SK-N-SH (cell line): ENCODE measurements around the gene CHCHD6. TPM values are rescaled to one million over a fixed set of nuclear protein-coding genes. Genes with fewer than 3 reads are reported as not detected.

Source experiments
- CTCF ChIA-PET: fragments of 300-600, 350-600 bp; formaldehyde crosslinking; extraction: SDS; loops from one replicate; lab custom pipeline; 2021; lab: Yijun Ruan, JAX
- POLR2A ChIA-PET: fragments of 350-600 bp; sonication (Branson Sonifier 250); formaldehyde crosslinking; extraction: SDS; loops from one replicate; lab custom pipeline; 2020; ENCODE audit warnings: antibody characterized with exemption, inconsistent platforms; lab: Yijun Ruan, JAX
- DNase-seq: peaks from one replicate; pipeline ENCODE4 v3.0.0; 2012
- H2AFZ ChIP-seq: fragments of 200-600 bp; sonication (generic); 2 replicates; pipeline ENCODE4 v1.8.1; 2016; ENCODE audit warnings: antibody characterized with exemption, mild to moderate bottlenecking, low read depth
- H3F3A ChIP-seq: fragments of 200-600 bp; sonication (generic); replicated peaks from 2 replicates; pipeline ENCODE3; 2016; ENCODE audit warnings: antibody characterized with exemption, mild to moderate bottlenecking; ENCODE audit not compliant: insufficient read depth
- H3K27ac ChIP-seq, 2 experiments: fragments of 200-500 bp in 1 of 2; fragments of 200-600 bp in 1 of 2; sonication (Bioruptor generic) in 1 of 2; sonication (generic), shearing (Covaris generic) in 1 of 2; 2 replicates each; pipeline versions ENCODE4 v1.5.1 to v1.6.1; 2014 to 2016; ENCODE audit warnings: low read depth in 2 of 2, inconsistent platforms in 1 of 2, low read length in 1 of 2, mild to moderate bottlenecking in 1 of 2, mixed read lengths in 1 of 2
- H3K27me3 ChIP-seq: fragments of 200-600 bp; sonication (generic), shearing (Covaris generic); 2 replicates; pipeline ENCODE4 v1.6.1; 2016; ENCODE audit warnings: mixed run types; ENCODE audit not compliant: insufficient read depth
- H3K36me3 ChIP-seq, 2 experiments: fragments of 200-500 bp in 1 of 2; fragments of 200-600 bp in 1 of 2; sonication (Bioruptor generic) in 1 of 2; sonication (generic) in 1 of 2; replicated peaks in 1 of 2; 2 replicates each; pipeline versions ENCODE3 to v1.5.1; 2014 to 2016; ENCODE audit warnings: low read length in 1 of 2, mild to moderate bottlenecking in 1 of 2; ENCODE audit not compliant: insufficient read depth in 2 of 2, control insufficient read depth in 1 of 2
- H3K4me1 ChIP-seq, 2 experiments: fragments of 200-500 bp in 1 of 2; fragments of 200-600 bp in 1 of 2; sonication (Bioruptor generic) in 1 of 2; sonication (generic), shearing (Covaris generic) in 1 of 2; 2 replicates each; pipeline versions ENCODE4 v1.5.1 to v1.6.1; 2014 to 2016; ENCODE audit warnings: low read depth in 1 of 2, low read length in 1 of 2, mixed run types in 1 of 2; ENCODE audit not compliant: insufficient read depth in 2 of 2, control insufficient read depth in 1 of 2
- H3K4me2 ChIP-seq: fragments of 200-600 bp; sonication (generic), shearing (Covaris generic); 2 replicates; pipeline ENCODE4 v1.6.1; 2017; ENCODE audit warnings: mixed run types
- H3K4me3 ChIP-seq, 2 experiments: fragments of 200-500 bp in 1 of 2; fragments of 200-600 bp in 1 of 2; sonication (Bioruptor generic) in 1 of 2; sonication (generic), shearing (Covaris generic) in 1 of 2; 2 replicates each; pipeline versions ENCODE4 v1.5.1 to v1.8.1; 2014 to 2016; ENCODE audit warnings: low read depth in 2 of 2, inconsistent platforms in 1 of 2, low read length in 1 of 2, mild to moderate bottlenecking in 1 of 2, mixed read lengths in 1 of 2, moderate library complexity in 1 of 2
- H3K79me2 ChIP-seq: fragments of 200-600 bp; sonication (generic); 2 replicates; pipeline ENCODE4 v1.8.1; 2017; ENCODE audit warnings: mild to moderate bottlenecking; ENCODE audit not compliant: insufficient read depth
- H3K9ac ChIP-seq: fragments of 200-600 bp; sonication (generic); 2 replicates; pipeline ENCODE4 v1.6.1; 2017; ENCODE audit warnings: mixed run types
- H3K9me2 ChIP-seq: fragments of 200-600 bp; sonication (generic); 2 replicates; pipeline ENCODE4 v1.6.1; 2017; ENCODE audit warnings: mixed run types
- H3K9me3 ChIP-seq: fragments of 200-600 bp; sonication (generic); 2 replicates; pipeline ENCODE4 v1.6.1; 2017; ENCODE audit warnings: mixed run types, mild to moderate bottlenecking, moderate library complexity
- H4K20me1 ChIP-seq: fragments of 200-600 bp; sonication (generic); 2 replicates; pipeline ENCODE4 v1.6.1; 2017; ENCODE audit warnings: mild to moderate bottlenecking, mixed run types; ENCODE audit not compliant: insufficient read depth
- CTCF ChIP-seq: fragments of 200-600 bp; sonication (generic); IDR thresholded peaks from 2 replicates; pipeline ENCODE4 v1.6.1; 2017; ENCODE audit warnings: antibody characterized with exemption, mild to moderate bottlenecking, moderate library complexity
- EP300 ChIP-seq, 2 experiments: IDR thresholded peaks; 2 replicates each; pipeline versions ENCODE4 v1.4.0 to v1.6.1; 2012; ENCODE audit warnings: borderline replicate concordance in 1 of 2, low read depth in 1 of 2, low read length in 1 of 2
- EZH2phosphoT487 ChIP-seq: fragments of 200-600 bp; sonication (generic); IDR thresholded peaks from 2 replicates; pipeline ENCODE4 v1.6.1; 2017; ENCODE audit warnings: low read depth, mixed run types, mild to moderate bottlenecking, antibody characterized with exemption, moderate library complexity, borderline replicate concordance
- FOSL2 ChIP-seq: IDR thresholded peaks from 2 replicates; pipeline ENCODE4 v1.4.0; 2012; ENCODE audit warnings: low read depth, mild to moderate bottlenecking, moderate library complexity, borderline replicate concordance
- FOXJ3 ChIP-seq: sonication (generic); formaldehyde crosslinking; IDR thresholded peaks from 2 replicates; pipeline ENCODE4 v1.5.1; 2020; ENCODE audit warnings: mild to moderate bottlenecking, missing genetic modification reagents
- GABPA ChIP-seq: IDR thresholded peaks from 2 replicates; pipeline ENCODE4 v1.4.0; 2012; ENCODE audit warnings: low read depth, mild to moderate bottlenecking
- GATA2 ChIP-seq: sonication (generic); formaldehyde crosslinking; IDR thresholded peaks from 2 replicates; pipeline ENCODE4 v1.5.0; 2020; ENCODE audit warnings: mild to moderate bottlenecking, missing genetic modification reagents
- IRF3 ChIP-seq: fragments of 150-350 bp; IDR thresholded peaks from 2 replicates; pipeline ENCODE4 v1.6.1; 2016; ENCODE audit warnings: mild to moderate bottlenecking, low read depth, low read length
- JUND ChIP-seq: IDR thresholded peaks from 2 replicates; pipeline ENCODE4 v1.4.0; 2012
- NFIC ChIP-seq: IDR thresholded peaks from 2 replicates; pipeline ENCODE4 v1.4.0; 2012; ENCODE audit warnings: borderline replicate concordance
- POLR2AphosphoS5 ChIP-seq: IDR thresholded peaks from 2 replicates; pipeline ENCODE4 v1.6.1; 2012; ENCODE audit warnings: low read depth, low read length
- REST ChIP-seq: IDR thresholded peaks from 2 replicates; pipeline ENCODE4 v1.6.1; 2012; ENCODE audit warnings: mild to moderate bottlenecking, low read depth, low read length, moderate library complexity
- USF1 ChIP-seq: IDR thresholded peaks from 2 replicates; pipeline ENCODE4 v1.4.0; 2012; ENCODE audit warnings: low read depth, borderline replicate concordance
- YY1 ChIP-seq: IDR thresholded peaks from 2 replicates; pipeline ENCODE4 v1.4.0; 2012; ENCODE audit warnings: low read depth, mild to moderate bottlenecking
- WGBS: methylation state at CpG from one replicate; pipeline ENCODE4 v1.1.6; 2017; ENCODE audit warnings: low lambda C conversion rate; 5-methylcytosine and 5-hydroxymethylcytosine counted together
- polyA plus RNA-seq, 3 experiments: library from polyadenylated mRNA; depleted of rRNA; stranded (reverse); fragments of >200 nt; gene quantifications; 2 replicates each; pipeline ENCODE4 v1.2.3, GENCODE V29; 2012
- TF ChIP-seq, protein P1 (sequence below): fragments of 150-350 bp; IDR thresholded peaks from 2 replicates; pipeline ENCODE4 v1.6.1; 2017; ENCODE audit warnings: antibody characterized with exemption, low read length, low read depth, borderline replicate concordance
- TF ChIP-seq, protein P2 (sequence below): IDR thresholded peaks from 2 replicates; pipeline ENCODE4; 2012

Gene CHCHD6
- polyA plus RNA-seq, 1 of the 3 experiments (the other 2 are of a cell fraction), result 42.5 TPM

- Histone ChIP-seq H4K20me1 (no peaks in the 10 kb centered on the region), H3K4me3 (no peak overlapping the region), H3K4me1 (peaks cover 0 to under 1% of the 10 kb centered on the region in 2 experiments; a peak in 1 of 4 replicates), H3K79me2 (no peaks in the 10 kb centered on the region), H3K36me3 (peaks cover 0 to 2% of the 10 kb centered on the region in 2 experiments), H3K27me3 (no peaks in the 10 kb centered on the region), H3K9me3 (no peaks in the 10 kb centered on the region), H3K9ac (no peak overlapping the region), H2AFZ (no peak overlapping the region), H3F3A (no peaks in the 10 kb centered on the region), H3K4me2 (no peak overlapping the region), H3K9me2 (no peaks in the 10 kb centered on the region)
- CTCF ChIA-PET, result interaction anchor here (1.3 to 2.0 kb wide), 3 partner anchors 9 to 200 kb away, joined by 4 to 8 read pairs (median 5); no protein-coding TSS in a partner anchor
- POLR2A ChIA-PET, result no interaction called here
- 84% methylated on average over 5 of the region's 5 CpGs for WGBS
- DNase-seq, result no peak
- TF ChIP-seq GABPA (no peak), POLR2AphosphoS5 (no peak), FOXJ3 (CRISPR knock-in tag) (no peak), EZH2phosphoT487 (no peak)
- TF ChIP-seq, all 33 proteins: peak for 0
- H3K27ac ChIP-seq, result no peak overlapping the region
Observed at GRCh38 chr3:126951561-126951960, 247.5 kb downstream of the CHCHD6 start.

- Histone ChIP-seq H3K4me1 (no peaks in the 10 kb centered on the region; a peak in 1 of 4 replicates), H3K9me3 (no peaks in the 10 kb centered on the region), H3K9me2 (no peaks in the 10 kb centered on the region), H3K27me3 (no peaks in the 10 kb centered on the region), H3K79me2 (no peaks in the 10 kb centered on the region), H4K20me1 (no peaks in the 10 kb centered on the region), H3K4me3 (no peak overlapping the region), H3K27ac (no peak overlapping the region), H3K4me2 (no peak overlapping the region), H2AFZ (no peak overlapping the region), H3K9ac (no peak overlapping the region), H3K36me3 (peaks cover 0 to 2% of the 10 kb centered on the region in 2 experiments), H3F3A (no peaks in the 10 kb centered on the region)
- 93% methylated on average over 8 of the region's 10 CpGs for WGBS
- CTCF ChIA-PET, result interaction anchor here (1.0 to 2.0 kb wide), 5 partner anchors 8 to 503 kb away, joined by 3 to 8 read pairs (median 4); no protein-coding TSS in a partner anchor
- DNase-seq, result no peak
- POLR2A ChIA-PET, result no interaction called here
- TF ChIP-seq, protein P1, sequence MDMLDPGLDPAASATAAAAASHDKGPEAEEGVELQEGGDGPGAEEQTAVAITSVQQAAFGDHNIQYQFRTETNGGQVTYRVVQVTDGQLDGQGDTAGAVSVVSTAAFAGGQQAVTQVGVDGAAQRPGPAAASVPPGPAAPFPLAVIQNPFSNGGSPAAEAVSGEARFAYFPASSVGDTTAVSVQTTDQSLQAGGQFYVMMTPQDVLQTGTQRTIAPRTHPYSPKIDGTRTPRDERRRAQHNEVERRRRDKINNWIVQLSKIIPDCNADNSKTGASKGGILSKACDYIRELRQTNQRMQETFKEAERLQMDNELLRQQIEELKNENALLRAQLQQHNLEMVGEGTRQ, result no peak
- TF ChIP-seq NFIC, result no peak
- no peak for TF ChIP-seq GATA2 (CRISPR knock-in tag)
- TF ChIP-seq EP300 (IDR thresholded peaks at IDR 0.05; ENCODE audit: borderline replicate concordance in 1 of 2, low read depth in 1 of 2, low read length in 1 of 2), result no peak
- no peak for TF ChIP-seq EZH2phosphoT487
- TF ChIP-seq FOSL2, result no peak
- no peak for TF ChIP-seq CTCF
- TF ChIP-seq JUND, result no peak
- no peak for TF ChIP-seq REST
- TF ChIP-seq YY1, result no peak
- no peak for TF ChIP-seq IRF3
- TF ChIP-seq, protein P2, sequence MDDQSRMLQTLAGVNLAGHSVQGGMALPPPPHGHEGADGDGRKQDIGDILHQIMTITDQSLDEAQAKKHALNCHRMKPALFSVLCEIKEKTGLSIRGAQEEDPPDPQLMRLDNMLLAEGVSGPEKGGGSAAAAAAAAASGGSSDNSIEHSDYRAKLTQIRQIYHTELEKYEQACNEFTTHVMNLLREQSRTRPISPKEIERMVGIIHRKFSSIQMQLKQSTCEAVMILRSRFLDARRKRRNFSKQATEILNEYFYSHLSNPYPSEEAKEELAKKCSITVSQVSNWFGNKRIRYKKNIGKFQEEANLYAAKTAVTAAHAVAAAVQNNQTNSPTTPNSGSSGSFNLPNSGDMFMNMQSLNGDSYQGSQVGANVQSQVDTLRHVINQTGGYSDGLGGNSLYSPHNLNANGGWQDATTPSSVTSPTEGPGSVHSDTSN, result no peak
- no peak for TF ChIP-seq FOXJ3 (CRISPR knock-in tag)
- no peak for TF ChIP-seq USF1
Observed at GRCh38 chr3:126952261-126952982, 248.4 kb downstream of the CHCHD6 start.
